ENCODE results near the gene CYP3A4. TPM values are rescaled to one million over a fixed set of nuclear protein-coding genes. Genes with fewer than 3 reads are reported as not detected.

CYP3A4 gene
- total RNA-seq: not detected

DNA sequence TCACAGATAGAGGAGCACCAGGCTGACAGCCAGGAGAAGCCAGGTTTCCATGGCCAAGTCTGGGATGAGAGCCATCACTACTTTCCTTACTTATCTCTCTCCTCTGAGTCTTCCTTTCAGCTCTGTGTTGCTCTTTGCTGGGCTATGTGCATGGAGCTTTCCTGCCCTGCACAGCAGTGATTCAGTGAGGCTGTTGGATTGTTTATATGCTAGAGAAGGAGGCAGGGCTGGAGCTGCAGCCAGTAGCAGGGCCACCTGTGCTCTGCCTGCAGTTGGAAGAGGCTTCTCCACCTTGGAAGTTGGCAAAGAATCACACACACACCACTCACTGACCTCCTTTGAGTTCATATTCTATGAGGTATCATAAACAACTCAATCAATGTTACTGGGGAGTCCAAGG lies at the start of gene CYP3A4:
Gene CYP3A4 (minus strand): TSS at position 178 of the 400 bp plus-strand sequence. CDS start 103 bp downstream, at position 75.
- no peaks in the 10 kb centered on the region for H3K36me3 Mint-ChIP-seq (ENCODE audit: low read depth)
- peaks cover 14% of the 10 kb centered on the region for H3K4me1 Mint-ChIP-seq (ENCODE audit: low read depth)
- H3K9me3 Mint-ChIP-seq (ENCODE audit: insufficient read depth): no peaks in the 10 kb centered on the region
- H3K27me3 Mint-ChIP-seq (ENCODE audit: low read depth): peaks cover 8% of the 10 kb centered on the region
- no peak for ATAC-seq
- DNase-seq: no peak
- POLR2A ChIA-PET: no interaction called here
- CTCF ChIA-PET: no interaction called here
- H3K4me3 Mint-ChIP-seq: no peak within 1 kb of the TSS
- no peak within 1 kb of the TSS for H3K27ac Mint-ChIP-seq

DNA sequence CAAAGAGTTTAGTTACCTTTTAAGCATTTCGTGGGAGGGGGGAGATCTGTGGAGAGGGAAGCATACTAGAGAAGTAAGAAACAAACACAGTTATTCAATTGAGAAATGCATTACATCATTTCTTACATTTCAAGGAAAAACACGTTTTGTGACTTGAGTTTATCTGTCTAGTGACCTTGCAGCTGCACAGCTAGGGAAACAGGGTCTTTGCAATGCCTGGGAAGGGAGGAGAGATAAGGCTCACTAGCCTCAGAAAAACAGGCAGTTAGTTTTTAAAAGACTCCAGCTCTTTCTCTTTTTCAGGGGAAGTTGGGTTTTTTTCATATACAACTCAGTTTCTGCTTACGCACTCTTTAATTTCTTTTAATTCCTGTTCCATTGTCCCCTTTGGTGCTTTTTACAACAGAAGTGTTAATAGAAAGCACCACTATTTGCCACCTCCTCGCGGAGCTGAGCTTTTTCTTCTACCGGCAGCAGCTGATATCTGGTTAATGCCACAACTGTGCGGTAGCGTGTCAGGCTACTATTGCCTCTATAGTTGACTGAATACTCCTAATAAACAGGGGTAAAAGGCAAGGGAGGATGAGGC lies 49.4 kb upstream of the CYP3A4 start:
- ATAC-seq (no peak), DNase-seq (no peak)
- no peak overlapping the region for H3K4me3 Mint-ChIP-seq
- CTCF ChIA-PET: no interaction called here
- no peak overlapping the region for H3K27ac Mint-ChIP-seq
- peaks cover 4% of the 10 kb centered on the region for H3K4me1 Mint-ChIP-seq (ENCODE audit: low read depth)
- no peaks in the 10 kb centered on the region for H3K9me3 Mint-ChIP-seq (ENCODE audit: insufficient read depth)
- H3K27me3 Mint-ChIP-seq (ENCODE audit: low read depth): peaks cover 10% of the 10 kb centered on the region
- no peaks in the 10 kb centered on the region for H3K36me3 Mint-ChIP-seq (ENCODE audit: low read depth)
- POLR2A ChIA-PET: no interaction called here

DNA sequence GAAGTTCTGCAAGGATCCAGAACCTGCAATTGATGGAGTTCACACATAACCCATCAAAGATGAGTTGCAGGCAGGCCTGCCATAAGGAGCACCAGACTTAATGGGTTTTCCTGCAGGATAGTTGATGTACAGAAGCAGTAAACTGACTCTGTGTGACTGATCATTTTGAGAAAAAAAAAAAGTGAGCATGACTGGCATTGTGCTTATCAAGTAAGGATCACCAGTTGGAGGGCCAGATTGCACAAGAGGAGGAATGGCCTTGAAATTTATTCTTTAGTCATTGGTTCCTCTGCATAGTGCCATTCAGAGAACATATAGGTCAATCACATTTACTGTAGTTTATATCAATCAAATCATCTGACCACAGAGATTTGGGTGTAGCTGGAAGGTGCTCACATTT lies 47.6 kb upstream of the CYP3A4 start:
- ChIA-PET POLR2A (no interaction called here), CTCF (no interaction called here)
- ATAC-seq: no peak
- H3K27ac Mint-ChIP-seq: no peak overlapping the region
- H3K4me1 Mint-ChIP-seq (ENCODE audit: low read depth): no peaks in the 10 kb centered on the region
- peaks cover 13% of the 10 kb centered on the region for H3K27me3 Mint-ChIP-seq (ENCODE audit: low read depth)
- H3K9me3 Mint-ChIP-seq (ENCODE audit: insufficient read depth): no peaks in the 10 kb centered on the region
- no peak overlapping the region for H3K4me3 Mint-ChIP-seq
- no peaks in the 10 kb centered on the region for H3K36me3 Mint-ChIP-seq (ENCODE audit: low read depth)
- DNase-seq: no peak

- Mint-ChIP-seq H3K9me3 (ENCODE audit: insufficient read depth) (no peaks in the 10 kb centered on the region), H3K36me3 (ENCODE audit: low read depth) (no peaks in the 10 kb centered on the region), H3K27ac (no peak overlapping the region), H3K27me3 (ENCODE audit: low read depth) (peaks cover 13% of the 10 kb centered on the region), H3K4me1 (ENCODE audit: low read depth) (no peaks in the 10 kb centered on the region), H3K4me3 (no peak overlapping the region)
- ATAC-seq (no peak), DNase-seq (no peak)
- POLR2A ChIA-PET: interaction anchor here (0.7 kb wide), 1 partner anchor 50 kb away, joined by 3 read pairs; no protein-coding TSS in a partner anchor
- CTCF ChIA-PET: no interaction called here
Measured at GRCh38 chr7:99829524-99830160, 45.7 kb upstream of the CYP3A4 start.

GRCh38 chr7:99828811-99829210 lies 44.8 kb upstream of the CYP3A4 start:
- ATAC-seq (no peak), DNase-seq (no peak)
- Mint-ChIP-seq H3K4me3 (no peak overlapping the region), H3K36me3 (ENCODE audit: low read depth) (no peaks in the 10 kb centered on the region), H3K4me1 (ENCODE audit: low read depth) (no peaks in the 10 kb centered on the region), H3K9me3 (ENCODE audit: insufficient read depth) (no peaks in the 10 kb centered on the region), H3K27me3 (ENCODE audit: low read depth) (peaks cover 13% of the 10 kb centered on the region), H3K27ac (no peak overlapping the region)
- ChIA-PET POLR2A (no interaction called here), CTCF (no interaction called here)

GRCh38 chr7:99827040-99827778 lies 43.2 kb upstream of the CYP3A4 start:
- Mint-ChIP-seq H3K9me3 (ENCODE audit: insufficient read depth) (no peaks in the 10 kb centered on the region), H3K4me3 (no peak overlapping the region), H3K27me3 (ENCODE audit: low read depth) (peaks cover 9% of the 10 kb centered on the region), H3K27ac (no peak overlapping the region), H3K4me1 (ENCODE audit: low read depth) (no peaks in the 10 kb centered on the region), H3K36me3 (ENCODE audit: low read depth) (no peaks in the 10 kb centered on the region)
- ChIA-PET CTCF (no interaction called here), POLR2A (no interaction called here)
- no peak for DNase-seq
- ATAC-seq: no peak

GRCh38 chr7:99825873-99826272 lies 41.9 kb upstream of the CYP3A4 start:
- no peak overlapping the region for H3K4me3 Mint-ChIP-seq
- no peak for ATAC-seq
- POLR2A ChIA-PET: no interaction called here
- DNase-seq: no peak
- peaks cover 11% of the 10 kb centered on the region for H3K27me3 Mint-ChIP-seq (ENCODE audit: low read depth)
- H3K36me3 Mint-ChIP-seq (ENCODE audit: low read depth): no peaks in the 10 kb centered on the region
- no peaks in the 10 kb centered on the region for H3K4me1 Mint-ChIP-seq (ENCODE audit: low read depth)
- CTCF ChIA-PET: interaction anchor here (1.0 kb wide), 1 partner anchor 15 kb away, joined by 3 read pairs; no protein-coding TSS in a partner anchor
- H3K27ac Mint-ChIP-seq: no peak overlapping the region
- no peaks in the 10 kb centered on the region for H3K9me3 Mint-ChIP-seq (ENCODE audit: insufficient read depth)

DNA sequence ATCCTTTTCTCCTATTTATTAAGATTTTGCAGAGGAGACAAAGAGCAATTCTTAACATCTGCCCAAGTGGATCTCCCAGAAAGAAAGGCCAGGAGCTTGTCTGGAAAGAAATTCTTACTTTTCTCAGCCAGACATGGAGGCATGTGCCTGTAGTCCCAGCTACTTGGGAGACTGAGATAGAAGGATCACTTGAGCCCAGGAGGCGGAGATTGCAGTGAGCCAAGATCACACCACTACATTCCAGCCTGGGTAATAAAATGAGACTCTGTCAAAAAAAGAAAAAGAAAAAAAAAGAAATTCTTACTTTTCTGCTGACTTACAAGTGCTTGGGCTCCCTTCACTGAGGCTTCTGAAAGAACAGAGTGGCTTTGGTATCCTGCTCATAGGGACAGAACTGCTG lies 41.5 kb upstream of the CYP3A4 start:
- CTCF ChIA-PET: no interaction called here
- no peaks in the 10 kb centered on the region for H3K4me1 Mint-ChIP-seq (ENCODE audit: low read depth)
- H3K4me3 Mint-ChIP-seq: no peak overlapping the region
- no peaks in the 10 kb centered on the region for H3K36me3 Mint-ChIP-seq (ENCODE audit: low read depth)
- H3K27me3 Mint-ChIP-seq (ENCODE audit: low read depth): peaks cover 11% of the 10 kb centered on the region
- ATAC-seq: no peak
- no peaks in the 10 kb centered on the region for H3K9me3 Mint-ChIP-seq (ENCODE audit: insufficient read depth)
- H3K27ac Mint-ChIP-seq: no peak overlapping the region
- POLR2A ChIA-PET: no interaction called here
- DNase-seq: no peak

DNA sequence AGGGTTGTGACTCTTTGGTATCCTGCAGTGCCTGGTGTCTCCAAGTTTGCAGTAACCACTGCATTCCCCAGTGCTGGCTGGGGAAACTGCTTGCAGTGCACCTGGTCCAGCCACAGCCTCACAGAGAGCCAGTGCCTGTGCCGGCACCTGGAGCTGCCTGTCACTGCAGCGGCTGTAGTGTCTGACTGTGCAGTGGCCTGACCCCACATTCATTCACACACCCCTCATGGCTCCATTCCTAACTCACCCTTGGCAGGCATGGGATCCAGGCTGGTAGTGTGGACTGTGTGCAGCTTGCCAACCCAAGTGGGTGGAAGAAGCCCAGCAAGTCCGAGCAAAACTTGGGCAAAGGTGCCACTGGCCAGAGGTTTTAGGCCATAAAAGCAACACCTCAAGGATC lies 40.1 kb upstream of the CYP3A4 start:
- DNase-seq: no peak
- no peak overlapping the region for H3K4me3 Mint-ChIP-seq
- no peaks in the 10 kb centered on the region for H3K4me1 Mint-ChIP-seq (ENCODE audit: low read depth)
- no peaks in the 10 kb centered on the region for H3K9me3 Mint-ChIP-seq (ENCODE audit: insufficient read depth)
- H3K27ac Mint-ChIP-seq: no peak overlapping the region
- peaks cover 20% of the 10 kb centered on the region for H3K27me3 Mint-ChIP-seq (ENCODE audit: low read depth)
- ChIA-PET POLR2A (no interaction called here), CTCF (no interaction called here)
- H3K36me3 Mint-ChIP-seq (ENCODE audit: low read depth): no peaks in the 10 kb centered on the region
- ATAC-seq: no peak

DNA sequence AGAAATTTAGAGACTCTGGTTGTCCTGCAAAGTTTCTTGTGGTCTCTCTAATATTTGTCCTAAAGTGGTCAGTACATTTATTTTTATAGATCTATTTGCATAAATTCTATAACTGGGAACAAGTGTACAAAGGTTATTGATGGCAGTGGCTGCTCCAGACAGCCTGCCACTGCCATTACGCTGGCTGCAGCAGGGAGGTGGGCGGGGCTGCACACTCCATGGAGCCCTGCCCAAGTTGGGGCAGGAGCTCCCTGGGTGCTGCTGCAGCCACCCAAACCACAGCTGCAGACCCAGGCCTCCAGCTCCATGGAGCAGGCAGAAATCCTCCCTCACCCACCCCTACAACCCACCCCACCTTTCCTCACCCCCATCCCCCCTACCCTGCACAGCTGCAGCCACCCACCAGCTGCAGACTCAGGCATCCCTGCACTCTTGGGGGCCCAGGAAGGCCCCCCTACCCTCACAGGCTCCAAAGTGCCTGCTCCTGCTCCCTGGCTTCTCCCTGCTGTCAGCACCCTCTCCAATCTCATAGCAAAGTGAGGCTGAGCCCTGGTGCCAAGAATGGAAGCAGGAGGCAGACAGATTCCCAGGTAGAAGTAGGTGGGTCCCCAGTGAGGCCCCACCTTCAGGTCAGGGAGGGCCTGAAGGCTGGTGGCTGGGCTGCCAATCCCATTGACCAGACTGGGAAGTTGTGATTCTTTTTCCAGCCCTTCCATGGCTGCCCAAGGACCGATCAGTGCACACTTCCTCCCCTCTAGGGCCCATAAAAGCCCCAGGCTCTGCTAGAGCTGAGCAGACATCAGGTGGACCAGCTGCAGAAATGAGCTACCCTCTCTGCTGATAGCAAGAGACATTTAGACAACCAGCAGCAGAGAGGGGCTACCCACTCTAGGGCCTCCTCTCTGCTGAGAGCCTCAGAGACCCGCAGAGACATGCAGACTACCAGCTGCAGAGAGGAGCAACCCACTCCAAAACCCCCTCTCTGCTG lies 39.0 kb upstream of the CYP3A4 start:
- H3K27ac Mint-ChIP-seq: no peak overlapping the region
- CTCF ChIA-PET: no interaction called here

DNA sequence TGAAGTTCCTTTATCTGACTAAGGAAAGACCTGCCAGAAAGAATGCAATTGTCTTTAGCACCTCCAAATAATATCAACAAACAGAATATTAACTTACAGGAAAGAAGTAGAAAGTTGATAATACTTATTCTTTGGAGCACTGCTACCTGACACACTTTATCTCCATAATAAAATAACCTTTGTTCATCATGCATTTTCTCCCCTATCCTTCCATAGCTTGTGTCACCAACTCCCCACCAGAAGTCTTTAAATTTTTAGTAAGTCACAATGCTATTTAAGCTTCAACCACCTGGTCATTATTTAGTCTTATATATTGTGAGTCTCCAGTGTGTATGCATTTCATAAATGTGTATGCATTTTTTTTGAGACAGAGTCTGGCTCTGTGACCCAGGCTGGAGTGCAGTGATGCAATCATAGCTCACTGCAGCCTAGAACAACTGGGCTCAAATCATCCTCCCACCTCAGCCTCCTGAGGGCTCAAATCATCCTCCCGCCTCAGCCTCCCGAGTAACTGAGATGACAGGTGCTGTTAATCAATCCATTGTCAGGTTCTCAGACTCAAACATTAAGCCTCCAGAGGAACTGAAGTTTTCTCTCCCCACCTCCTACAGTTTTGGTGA lies 36.5 kb upstream of the CYP3A4 start:
- ATAC-seq: no peak
- Mint-ChIP-seq H3K4me1 (ENCODE audit: low read depth) (no peaks in the 10 kb centered on the region), H3K9me3 (ENCODE audit: insufficient read depth) (no peaks in the 10 kb centered on the region), H3K27ac (no peak overlapping the region), H3K27me3 (ENCODE audit: low read depth) (peaks cover 16% of the 10 kb centered on the region), H3K36me3 (ENCODE audit: low read depth) (no peaks in the 10 kb centered on the region), H3K4me3 (no peak overlapping the region)
- no peak for DNase-seq
- ChIA-PET CTCF (no interaction called here), POLR2A (no interaction called here)

More for the DNA sequence above, 39.0 kb upstream of the CYP3A4 start:
- ATAC-seq (no peak), DNase-seq (no peak)
- Mint-ChIP-seq H3K4me3 (no peak overlapping the region), H3K4me1 (ENCODE audit: low read depth) (no peaks in the 10 kb centered on the region), H3K9me3 (ENCODE audit: insufficient read depth) (no peaks in the 10 kb centered on the region), H3K36me3 (ENCODE audit: low read depth) (no peaks in the 10 kb centered on the region), H3K27me3 (ENCODE audit: low read depth) (peaks cover 18% of the 10 kb centered on the region)
- POLR2A ChIA-PET: no interaction called here
